HEK293 (cell line): ENCODE data around the gene ARHGAP23.
"Not testable (repeated sequence)": the region's sequence is repeated elsewhere in the genome, so short reads cannot be mapped to it uniquely, and the experiment has no call there.

Experiments used
- AEBP2 ChIP-seq: fragments of 450-650 bp; formaldehyde crosslinking; IDR thresholded peaks from 2 replicates; pipeline ENCODE4 v1.5.1; 2016; ENCODE audit warnings: missing biosample characterization, missing genetic modification characterization, borderline replicate concordance
- CTCF ChIP-seq: fragments of 450-650 bp; formaldehyde crosslinking; IDR thresholded peaks from 2 replicates; pipeline ENCODE4 v1.5.1; 2016; ENCODE audit warnings: missing biosample characterization, missing genetic modification characterization
- ZNF114 ChIP-seq: fragments of 450-650 bp; formaldehyde crosslinking; IDR thresholded peaks from 2 replicates; pipeline ENCODE4 v1.5.0; 2017; ENCODE audit warnings: missing biosample characterization, missing genetic modification characterization
- ZNF274 ChIP-seq, 2 experiments: fragments of 200-500 bp in 1 of 2; fragments of 450-650 bp in 1 of 2; sonication (Bioruptor generic) in 1 of 2; formaldehyde crosslinking in 1 of 2; IDR thresholded peaks; 2 replicates each; pipeline versions ENCODE4 v1.5.1 to v1.6.1; 2014 to 2016; ENCODE audit warnings: borderline replicate concordance in 1 of 2, inconsistent platforms in 1 of 2, low read length in 1 of 2, missing biosample characterization in 1 of 2, missing genetic modification characterization in 1 of 2

DNA sequence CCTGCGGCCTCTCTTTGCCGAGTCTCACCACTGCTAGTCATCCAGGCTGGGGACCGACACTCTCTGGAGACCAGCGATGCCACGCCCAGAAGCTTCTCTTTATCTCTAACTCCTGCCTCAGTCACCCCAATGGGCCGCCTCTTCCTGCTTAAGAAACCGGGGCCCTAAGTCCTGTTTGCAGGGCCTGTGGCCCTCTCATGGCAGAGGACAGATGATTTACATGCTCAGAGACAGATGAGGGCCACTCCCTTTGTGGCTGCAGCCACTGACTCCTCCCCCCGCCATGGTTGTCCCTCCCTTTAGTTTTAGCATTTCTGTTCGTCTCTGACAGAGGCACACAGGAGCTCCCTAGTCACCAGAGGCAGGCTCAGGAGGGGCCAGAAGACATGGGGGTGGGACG is 71.0 kb downstream of the ARHGAP23 start:
- TF ChIP-seq AEBP2 (tag by site-specific recombination); CTCF (tag by site-specific recombination); ZNF274 (IDR thresholded peaks at IDR 0.05; ENCODE audit: low read length); ZNF274 (tag by site-specific recombination; IDR thresholded peaks at IDR 0.05; ENCODE audit: borderline replicate concordance); ZNF114 (tag by site-specific recombination): not testable (repeated sequence)
